ENCODE results near the gene METRN.
"Not testable (repeated sequence)": the region's sequence is repeated elsewhere in the genome, so short reads cannot be mapped to it uniquely, and the experiment has no call there.

Gene METRN

DNA sequence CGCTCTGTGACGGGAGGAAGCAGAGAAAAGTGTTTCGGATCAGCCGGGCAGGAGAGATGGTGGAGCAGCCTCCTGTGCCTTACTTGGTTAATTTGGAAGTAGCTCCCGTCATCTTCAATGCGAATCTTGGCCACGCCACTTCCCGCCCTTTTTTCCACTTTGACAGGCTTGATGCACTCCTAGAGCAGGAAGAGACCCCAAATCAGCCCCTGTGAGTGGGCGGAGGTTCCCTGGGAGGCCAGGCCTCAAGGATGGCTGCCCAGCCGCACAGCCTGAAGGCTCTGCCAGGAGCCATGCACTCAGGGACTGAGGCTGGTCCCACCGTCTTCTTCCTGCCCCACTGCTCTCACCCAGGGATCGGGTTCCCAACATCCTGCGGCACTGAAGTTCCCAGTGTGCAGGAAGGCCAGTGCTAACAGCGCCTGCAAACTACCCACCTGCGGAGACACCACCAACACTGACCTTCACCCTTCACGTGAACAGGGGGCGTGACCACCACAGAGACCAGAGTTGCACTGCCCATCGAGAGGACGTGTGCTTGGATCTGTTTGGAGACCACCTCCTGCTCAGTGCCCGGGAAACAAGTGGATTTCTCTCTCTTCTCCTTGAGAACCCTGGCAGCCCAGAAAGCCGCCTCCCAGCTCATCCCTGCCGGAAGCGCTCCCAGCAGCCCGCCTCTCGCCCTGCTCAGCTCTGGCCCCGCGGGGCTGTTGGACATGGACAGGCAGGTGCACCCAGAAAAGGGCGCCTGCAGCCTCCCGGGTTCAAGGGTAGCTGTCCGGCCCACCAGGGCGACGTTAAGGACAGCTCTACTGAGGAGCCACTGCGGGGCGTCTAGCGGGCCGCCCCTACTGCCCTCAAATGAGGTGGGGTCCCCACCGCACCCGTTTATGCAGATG is 24.9 kb downstream of the METRN start:
- DNase-seq: no peak

DNA sequence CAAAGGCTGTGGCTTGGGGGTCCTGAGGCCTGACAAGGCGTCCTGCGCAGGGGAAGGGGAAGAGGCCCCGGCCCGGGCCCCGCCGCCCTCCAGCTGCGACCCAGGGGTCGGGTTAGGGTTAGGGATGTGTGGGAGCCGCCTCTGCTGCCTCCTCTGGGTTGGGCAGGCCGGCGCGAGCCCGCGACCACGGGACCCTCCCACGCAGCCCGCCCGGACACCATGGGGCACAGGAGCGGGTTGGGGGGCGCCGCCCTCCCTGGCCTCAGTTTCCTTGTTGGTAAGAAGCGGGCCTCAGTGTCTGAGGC is 25.5 kb downstream of the METRN start:
- no peak for DNase-seq

DNA sequence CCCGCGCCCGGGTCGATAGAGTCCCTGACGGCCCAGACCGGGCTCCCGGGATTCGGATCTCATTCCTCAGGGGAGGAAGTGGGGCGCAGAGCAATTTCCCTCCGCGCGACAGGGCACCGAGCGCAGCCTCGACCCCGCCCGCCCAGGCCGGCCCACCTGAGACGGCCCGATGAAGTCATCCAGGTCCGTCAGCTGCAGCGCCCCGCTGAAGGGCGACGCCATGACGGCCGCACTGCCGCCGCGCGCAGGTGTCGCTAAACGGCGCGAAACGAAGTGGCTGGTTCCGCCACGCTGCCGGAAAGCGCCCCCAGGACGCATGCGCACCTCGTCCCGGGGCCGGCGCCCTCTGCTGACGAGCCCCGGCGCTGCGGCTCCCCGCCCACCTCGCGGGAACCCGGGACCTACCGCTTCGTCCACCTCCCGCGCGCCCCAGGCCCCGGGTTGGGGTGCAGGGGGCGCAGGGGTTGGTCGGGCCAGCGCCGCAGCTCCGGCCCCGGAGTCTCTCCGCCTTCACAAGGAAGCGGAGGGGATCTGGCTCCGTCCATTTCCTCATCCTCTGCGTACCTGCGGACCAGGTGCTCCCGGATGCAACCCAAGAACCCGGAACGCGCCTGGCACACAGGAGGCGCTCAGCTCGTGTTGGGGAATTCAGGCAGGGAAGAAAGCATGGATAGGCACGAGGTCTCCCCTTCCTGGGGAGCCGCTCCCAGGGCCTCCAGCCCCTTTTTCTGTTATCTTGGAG is 26.0 kb downstream of the METRN start, which contains the start of gene CIAO3:
CIAO3 (minus strand) TSS at position 234 of the 742 bp plus-strand sequence; CDS start at position 222, 12 bp downstream.
- peak; percentile 89 to 91 for DNase-seq

DNA sequence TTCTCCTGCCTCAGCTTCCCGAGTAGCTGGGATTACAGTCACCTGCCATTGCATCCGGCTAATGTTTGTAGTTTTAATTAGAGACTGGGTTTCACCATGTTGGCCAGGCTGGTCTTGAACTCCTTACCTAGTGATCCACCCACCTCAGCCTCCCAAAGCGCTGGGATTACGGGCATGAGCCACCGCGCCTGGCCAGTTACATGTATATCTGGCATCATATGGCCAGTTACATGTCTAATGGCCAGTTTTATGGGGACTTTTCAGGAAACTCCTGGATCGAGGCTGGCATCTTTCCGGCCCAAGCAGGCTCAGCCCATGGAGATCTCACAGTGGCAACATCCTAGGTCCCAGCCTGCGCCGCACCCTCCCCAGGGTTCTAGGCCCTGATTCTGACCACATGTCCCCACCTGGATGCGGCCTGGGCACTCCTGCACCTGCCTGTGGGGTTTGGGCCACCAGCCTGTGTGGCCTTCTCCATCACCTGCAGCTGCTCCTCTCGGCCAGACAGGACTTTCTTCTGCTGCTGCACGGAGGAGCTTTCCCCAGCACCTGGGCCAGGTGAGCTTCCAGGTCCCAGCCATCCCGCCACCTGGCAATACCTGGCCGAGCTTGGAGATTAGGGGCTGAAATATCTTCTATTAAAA is 27.2 kb downstream of the METRN start:
- DNase-seq: no peak

DNA sequence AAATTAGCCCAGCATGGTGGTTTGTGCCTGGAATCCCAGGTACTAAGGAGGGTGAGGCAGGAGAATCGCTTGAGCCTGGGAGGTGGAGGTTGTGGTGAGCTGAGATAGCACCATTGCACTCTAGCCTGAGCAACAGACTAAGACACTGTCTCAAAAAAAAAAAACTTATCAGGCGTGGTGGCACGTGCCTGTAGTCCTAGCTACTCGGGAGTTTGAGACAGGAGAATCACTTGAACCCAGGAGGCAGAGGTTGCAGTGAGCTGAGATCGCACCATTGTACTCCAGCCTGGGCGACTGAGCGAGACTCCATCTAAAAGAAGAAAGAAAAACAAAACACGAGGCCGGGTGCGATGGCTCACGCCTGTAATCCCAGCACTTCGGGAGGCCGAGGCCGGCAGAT is 28.0 kb downstream of the METRN start:
- DNase-seq: not testable (repeated sequence)

DNA sequence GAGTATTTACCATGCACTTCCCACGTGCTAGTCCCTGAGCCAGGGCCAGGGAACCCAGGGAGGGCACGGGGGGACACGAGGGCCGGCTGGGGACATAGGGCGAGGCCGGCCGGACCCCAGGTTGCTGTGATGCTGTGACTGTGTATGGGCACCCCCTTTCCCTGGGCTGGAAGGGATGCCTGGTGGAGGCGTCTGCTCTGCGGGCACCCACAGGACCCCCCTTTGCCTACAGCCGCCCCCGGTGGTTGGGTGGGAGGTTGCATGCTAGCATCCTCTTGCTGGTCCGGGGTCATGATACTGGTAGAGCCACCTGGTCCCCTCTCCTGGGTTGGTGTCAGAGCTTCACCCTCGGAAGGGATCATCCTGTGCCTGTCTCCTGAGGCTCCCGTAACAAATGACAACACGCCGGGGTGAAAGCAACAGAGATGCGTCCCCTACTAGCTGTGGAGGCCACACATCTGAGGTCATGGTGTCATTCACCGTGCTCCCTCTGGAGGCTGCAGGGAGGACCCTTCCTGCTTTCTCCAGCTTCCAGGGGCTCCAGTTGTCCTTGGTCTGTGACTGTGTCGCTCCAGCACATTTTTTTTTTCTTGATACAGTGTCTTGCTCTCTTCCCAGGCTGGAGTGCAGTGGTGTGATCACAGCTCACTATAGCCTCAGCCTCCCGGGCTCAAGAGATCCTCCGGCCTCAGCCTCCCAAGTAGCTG is 29.0 kb downstream of the METRN start:
- DNase-seq: no peak

DNA sequence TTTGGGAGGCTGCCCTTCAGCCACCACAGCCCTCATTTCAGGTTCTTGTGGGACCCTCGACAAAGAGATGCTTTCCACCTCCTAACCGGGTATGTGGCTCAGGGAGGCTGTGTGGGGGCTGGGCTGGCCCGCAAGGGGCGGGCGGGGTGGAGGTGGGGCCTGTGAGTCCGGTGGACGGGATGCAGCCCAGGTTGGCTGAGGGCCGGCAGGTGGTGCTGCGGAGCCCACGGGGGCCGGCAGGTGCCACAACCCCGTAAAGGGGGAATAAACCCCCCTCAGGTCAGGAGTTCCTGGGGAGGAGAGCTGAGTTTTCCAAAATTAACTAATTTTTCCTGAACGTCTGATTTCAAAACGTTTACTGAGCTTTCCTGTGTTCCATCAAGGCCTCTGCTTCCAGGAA is 30.8 kb downstream of the METRN start:
- DNase-seq: no peak

DNA sequence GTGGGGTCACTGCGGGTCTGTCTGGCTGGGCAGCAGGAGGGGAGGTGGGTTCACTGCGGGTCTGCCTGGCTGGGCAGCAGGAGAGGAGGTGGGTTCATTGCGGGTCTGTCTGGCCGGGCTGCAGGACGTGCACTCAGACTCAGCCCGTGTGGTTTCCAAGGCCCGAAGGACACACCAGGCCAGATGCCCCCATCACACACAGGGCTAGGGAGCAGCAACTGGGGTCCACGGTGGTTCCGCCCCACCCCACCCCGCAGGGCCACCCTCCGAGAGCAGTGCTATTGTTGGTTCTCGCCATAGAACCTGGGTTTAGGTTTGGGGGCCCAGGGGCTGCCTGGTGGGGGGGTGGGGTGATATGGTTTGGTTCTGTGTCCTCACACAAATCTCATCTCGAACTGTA is 31.7 kb downstream of the METRN start:
- no peak for DNase-seq

DNA sequence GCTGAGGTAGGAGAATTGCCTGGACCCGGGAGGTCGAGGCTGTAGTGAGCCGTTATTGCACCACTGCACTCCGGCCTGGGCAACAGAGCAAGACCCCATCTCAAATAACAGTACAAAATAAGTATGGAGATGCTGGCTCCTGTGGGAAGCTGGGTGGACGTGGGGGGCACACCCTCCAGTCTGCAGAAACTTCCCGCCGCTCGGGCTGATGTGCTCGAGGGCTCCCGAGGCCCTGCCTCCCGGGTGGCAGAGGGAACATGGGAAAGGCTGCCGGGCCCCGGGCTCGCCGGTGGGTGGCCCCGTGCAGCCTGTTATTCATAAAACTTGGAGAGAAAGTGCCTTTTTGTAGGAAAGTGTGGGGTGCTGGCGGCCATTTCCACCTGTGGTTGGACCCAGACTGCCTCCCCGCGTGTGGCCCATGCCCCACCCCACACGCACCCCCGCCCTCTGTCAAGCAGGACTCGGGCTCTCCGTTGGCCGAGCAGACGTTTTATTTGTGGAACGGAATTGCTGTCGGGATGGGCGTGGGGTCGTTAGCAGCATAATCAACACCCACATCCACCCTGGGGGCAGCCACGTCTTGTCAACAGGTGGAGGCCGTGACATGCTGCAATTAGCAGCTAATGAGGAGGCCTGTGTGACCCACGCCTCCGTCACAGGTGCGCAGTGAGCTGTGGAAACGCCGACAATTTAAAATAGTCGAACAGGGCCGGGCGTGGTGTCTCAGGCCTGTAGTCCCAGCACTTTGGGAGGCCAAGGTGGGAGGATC is 33.2 kb downstream of the METRN start:
- no peak for DNase-seq

DNA sequence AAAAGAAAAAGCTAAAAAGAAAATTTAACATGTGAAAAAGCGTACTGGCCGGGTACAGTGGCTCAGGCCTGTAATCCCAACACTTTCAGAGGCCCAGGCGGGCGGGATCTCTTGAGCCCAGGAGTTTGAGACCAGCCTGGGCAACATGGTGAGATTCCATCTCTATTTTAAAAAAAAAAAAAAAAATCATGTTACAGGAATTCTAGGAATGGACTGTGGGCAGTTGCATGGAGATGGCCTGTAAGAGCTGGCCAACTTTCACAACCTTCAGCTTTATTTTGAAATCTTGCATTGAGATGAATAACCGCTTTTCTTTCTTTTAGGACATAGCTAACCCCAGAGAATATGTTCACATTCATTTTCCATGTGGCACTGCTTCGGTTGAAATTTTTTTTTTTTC is 34.1 kb downstream of the METRN start:
- no peak for DNase-seq

DNA sequence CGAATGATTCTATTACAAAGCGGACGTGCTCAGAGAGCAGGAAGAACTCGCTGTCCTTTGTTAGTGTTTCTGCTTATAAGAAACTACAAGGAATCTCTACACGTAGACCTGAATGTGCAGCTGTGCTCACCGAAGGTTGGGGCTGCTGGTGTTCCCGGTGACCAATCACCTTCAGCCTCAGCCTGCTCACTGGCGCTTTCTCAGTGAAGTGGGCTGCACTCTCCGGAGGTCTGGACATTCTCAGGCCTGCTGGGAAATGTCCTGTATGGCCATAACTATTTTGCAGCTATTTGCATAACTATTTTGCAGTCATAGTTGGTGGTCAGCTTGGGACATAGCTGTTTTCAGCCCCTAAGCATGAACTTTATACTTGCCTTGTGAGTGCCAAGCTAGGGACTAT is 35.6 kb downstream of the METRN start:
- no peak for DNase-seq

DNA sequence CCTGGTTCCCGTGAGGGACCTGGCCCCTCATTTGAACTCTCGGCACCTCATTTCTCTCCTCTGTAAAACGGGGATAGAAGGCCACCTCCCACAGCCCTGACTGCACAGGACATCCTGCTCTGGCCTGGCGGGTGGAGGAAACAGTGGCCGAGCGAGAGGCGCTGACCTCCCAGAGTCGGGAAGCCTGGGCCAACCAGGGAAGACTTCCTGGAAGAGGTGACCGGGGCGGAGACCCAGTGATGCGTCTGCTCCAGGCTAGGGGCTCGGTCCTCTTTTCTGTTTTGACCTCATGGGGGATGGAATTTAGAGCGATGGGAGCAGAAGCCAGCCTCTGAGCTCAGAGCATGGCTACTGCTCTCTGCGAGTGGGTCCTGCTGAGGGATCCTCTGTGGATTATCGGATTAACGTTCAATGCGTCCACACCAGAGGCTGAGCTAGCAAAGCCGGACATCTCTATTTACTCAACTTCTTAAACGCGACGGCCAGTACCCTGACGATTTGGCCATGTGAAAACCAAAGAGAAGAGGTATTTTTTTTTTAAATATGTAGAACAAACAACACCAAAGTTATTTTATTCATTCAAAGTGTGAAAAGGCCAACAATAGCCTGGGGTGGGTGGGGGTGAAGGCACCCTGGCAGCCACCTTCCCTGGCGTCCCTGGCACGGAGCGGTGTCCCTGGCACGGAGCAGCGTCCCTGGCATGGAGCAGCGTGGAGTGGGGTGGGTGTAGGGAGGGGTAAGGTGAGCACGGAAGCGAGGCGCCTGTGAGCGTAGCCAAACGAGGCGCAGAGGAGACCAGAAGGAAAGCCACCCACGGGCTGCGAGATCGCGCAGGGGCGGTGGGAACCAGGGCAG is 36.5 kb downstream of the METRN start:
- no peak for DNase-seq

DNA sequence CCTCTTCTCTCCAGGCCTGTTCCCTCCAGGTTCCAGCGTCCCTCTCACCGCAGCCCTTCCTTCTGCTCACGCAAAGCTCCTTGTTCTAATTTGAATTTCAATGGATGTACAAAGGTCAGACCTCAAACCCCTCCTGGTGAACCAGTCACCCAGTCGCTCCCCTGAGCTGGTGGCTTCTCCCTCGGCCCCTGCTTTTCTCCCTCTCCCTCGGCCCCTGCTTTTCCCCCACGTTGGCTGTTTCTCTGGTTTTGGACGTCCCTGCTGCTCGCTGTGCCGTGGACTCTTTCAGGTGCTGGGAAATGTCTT is 37.0 kb downstream of the METRN start:
- DNase-seq: no peak

DNA sequence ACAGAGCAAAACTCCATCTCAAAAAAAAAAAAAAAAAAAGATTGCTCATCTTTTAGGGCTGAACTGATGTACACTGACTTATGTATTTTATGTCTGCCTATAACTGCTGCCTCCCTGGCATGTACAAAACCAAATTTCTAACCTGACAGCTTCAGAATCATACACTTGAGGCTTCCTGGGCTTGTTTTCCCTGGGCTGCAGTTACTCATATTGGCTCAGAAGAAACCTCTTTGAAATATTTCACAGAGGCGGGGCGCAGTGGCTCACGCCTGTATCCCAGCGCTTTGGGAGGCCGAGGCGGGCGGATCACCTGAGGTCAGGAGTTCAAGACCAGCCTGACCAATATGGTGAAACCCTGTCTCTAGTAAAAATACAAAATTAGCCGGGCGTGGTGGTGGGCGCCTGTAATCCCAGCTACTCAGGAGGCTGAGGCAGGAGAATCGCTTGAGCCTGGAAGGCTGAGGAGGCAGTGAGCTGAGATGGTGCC is 39.2 kb downstream of the METRN start:
- not testable (repeated sequence) for DNase-seq

DNA sequence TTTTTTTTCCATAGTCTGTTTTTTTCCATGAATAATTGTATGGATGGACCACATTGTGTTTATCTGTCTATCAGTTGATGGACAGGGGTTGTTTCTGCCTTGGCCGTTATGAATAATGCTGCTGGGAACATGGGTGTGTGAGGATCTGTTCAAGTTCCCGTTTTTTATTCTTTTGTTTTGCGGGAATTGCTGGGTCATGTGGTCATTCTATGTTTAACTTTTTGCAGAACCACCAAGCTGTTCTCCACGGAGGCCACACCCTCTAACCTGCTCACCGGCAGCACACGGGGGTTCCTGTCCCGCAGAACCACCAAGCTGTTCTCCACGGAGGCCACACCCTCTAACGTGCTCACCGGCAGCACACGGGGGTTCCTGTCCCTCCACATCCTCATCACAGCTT is 39.7 kb downstream of the METRN start:
- no peak for DNase-seq

DNA sequence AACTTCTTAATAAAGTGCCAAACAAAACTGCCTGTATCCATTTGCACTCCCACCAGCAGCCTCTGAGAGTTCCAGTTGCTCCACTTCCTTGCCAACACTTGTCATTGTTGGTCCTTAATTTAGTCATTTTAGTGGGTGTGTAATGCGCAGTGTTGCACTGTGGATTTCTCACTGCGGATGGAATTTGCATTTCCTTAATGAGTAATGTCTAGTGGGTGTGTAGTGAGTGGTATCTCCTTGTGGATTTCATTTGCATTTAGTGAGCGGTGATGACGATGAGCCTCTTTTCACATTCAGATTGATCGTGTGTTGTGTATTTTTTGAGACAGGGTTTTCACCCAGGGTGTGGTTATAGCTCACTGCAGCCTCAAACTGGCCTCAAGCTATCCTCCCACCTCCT is 41.5 kb downstream of the METRN start:
- no peak for DNase-seq

DNA sequence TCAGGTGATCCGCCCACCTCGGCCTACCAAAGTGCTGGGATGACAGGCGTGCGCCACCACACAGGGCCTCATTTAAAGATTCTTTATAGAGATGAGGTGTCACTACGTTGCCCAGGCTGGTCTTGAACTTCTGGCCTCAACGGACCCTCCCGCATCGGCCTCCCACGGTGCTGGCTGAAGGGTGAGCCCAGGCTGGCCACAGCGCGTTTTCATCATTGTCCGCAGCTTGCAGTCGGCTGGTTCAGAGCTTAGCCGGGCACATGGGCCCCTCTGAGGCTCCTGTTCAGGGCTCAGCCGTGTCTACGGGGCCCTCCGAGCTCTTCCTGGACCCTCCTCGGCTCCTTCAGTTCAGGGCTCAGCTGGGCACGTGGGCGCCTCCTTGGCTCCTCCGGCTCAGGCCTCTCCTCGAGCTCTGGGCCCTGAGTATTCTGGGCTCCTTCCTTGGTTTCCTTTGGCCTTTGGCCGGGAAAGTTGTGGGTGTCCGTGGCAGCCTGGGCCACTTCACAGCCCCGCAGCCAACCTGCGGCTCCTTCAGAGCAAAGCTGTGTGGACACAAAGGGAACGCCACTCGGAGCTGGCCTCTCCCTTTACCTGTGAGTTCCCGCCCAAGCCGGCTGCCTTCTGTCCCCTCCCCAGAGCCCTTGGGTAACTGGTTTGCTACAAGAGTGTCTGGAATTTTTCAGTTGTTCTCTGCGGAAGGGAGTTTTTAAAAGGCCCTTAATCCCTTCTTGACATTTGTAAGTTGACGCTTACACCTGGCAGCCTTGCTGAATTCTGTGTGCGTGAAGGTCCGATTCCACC is 44.4 kb downstream of the METRN start:
- no peak for DNase-seq

DNA sequence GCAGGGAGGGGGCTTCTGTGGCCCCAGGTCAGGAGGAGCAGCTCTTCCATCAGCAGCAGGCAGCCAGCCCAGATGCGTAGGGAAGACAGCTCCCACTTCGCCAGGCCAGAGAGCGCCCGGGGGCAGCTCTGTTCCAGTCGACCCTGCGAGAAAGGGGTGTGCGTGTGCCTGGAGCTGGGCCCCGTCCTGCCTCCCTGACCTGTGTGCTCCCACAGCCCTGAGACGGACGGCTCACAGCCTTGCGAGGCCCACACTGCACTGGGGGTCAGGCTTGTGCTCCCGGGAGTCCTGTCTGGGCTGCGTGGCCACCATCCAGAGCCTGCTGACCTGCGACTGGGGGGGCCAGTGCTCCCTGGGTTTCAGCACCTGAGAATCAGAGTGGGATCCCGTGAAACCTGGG is 45.1 kb downstream of the METRN start:
- no peak for DNase-seq

DNA sequence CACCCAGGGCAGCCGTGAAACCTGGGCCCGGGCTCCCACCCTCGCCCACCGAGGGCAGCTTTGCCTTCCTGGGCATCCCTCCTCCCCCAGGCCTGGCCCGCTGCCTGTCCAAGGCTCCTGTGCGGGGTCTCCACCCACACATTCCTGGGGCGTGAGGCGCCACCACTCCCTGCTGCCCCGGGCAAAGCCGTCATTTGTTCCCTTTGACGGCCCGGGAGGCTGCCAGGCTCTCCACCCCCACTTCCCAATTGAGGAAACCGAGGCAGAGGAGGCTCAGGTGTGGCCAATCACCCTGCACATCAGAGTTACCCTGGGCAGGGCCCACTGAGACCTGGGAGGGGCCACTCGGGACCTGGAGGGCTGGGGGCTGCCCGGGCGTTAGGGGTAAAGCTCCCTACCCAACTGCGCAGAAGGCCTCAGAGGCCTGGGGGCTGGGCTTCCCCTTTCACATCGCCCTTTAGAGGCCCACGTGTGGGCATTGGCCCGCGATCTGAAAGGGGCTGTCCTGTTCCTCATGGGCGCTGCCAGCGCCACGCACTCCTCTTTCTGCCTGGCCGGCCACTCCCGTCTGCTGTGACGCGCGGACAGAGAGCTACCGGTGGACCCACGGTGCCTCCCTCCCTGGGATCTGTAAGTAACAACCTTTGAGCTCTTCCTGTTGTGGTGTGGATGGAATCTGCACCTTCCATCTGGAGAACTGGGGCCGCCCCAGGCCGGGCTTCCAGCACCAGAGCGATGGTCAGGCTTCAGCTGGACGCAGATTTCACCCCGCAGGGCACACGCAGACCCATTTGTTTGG is 45.8 kb downstream of the METRN start, which contains the start of gene MSLN:
MSLN (plus strand) TSS at position 190 of the 799 bp plus-strand sequence. CDS start 1,947 bp downstream, outside the sequence.
- DNase-seq: no peak

Data from activated CD4-positive, alpha-beta T cell treated with anti-CD3 and anti-CD28 coated beads, Interleukin-2, amount 50 U/mL, for 48 hours (primary cell).